DOHH2 (cell line): ENCODE measurements around the gene ANKMY1.
A peak's percentile ranks its signal among the peaks of the same experiment; 100 is the strongest.

Experiments used
- H3F3A ChIP-seq: fragments of 200-600 bp; sonication (generic), shearing (Covaris generic); 2 replicates; pipeline ENCODE4 v1.6.0; 2016; ENCODE audit warnings: antibody characterized with exemption, mild to moderate bottlenecking; ENCODE audit not compliant: control insufficient read depth, insufficient read depth
- H3K27ac ChIP-seq: fragments of 200-600 bp; sonication (generic); 2 replicates; pipeline ENCODE4 v1.5.1; 2014; ENCODE audit warnings: low read depth, mild to moderate bottlenecking, low read length, moderate library complexity
- H3K27me3 ChIP-seq: fragments of 200-600 bp; sonication (generic); 2 replicates; pipeline ENCODE4 v1.6.1; 2014; ENCODE audit warnings: mild to moderate bottlenecking, low read length, mixed read lengths; ENCODE audit not compliant: control insufficient read depth
- H3K36me3 ChIP-seq: fragments of 200-600 bp; sonication (generic); 2 replicates; pipeline ENCODE4 v1.6.1; 2014; ENCODE audit warnings: mild to moderate bottlenecking, low read length, moderate library complexity, mixed read lengths; ENCODE audit not compliant: control insufficient read depth
- H3K4me1 ChIP-seq: fragments of 200-600 bp; sonication (generic); 2 replicates; pipeline ENCODE4 v1.6.1; 2014; ENCODE audit warnings: mild to moderate bottlenecking, low read length, mixed read lengths; ENCODE audit not compliant: control insufficient read depth
- H3K4me2 ChIP-seq: fragments of 200-600 bp; sonication (generic); 2 replicates; pipeline ENCODE4 v1.6.0; 2014; ENCODE audit warnings: mild to moderate bottlenecking, low read length, moderate library complexity
- H3K4me3 ChIP-seq: fragments of 200-600 bp; sonication (generic); 2 replicates; pipeline ENCODE4 v1.5.1; 2014; ENCODE audit warnings: mild to moderate bottlenecking, low read length, mixed read lengths
- H3K79me2 ChIP-seq: fragments of 200-600 bp; sonication (generic); 2 replicates; pipeline ENCODE4 v1.6.1; 2014; ENCODE audit warnings: mild to moderate bottlenecking, low read length, mixed read lengths; ENCODE audit not compliant: control insufficient read depth
- H3K9me2 ChIP-seq: fragments of 200-600 bp; sonication (generic); replicated peaks from 2 replicates; pipeline ENCODE4 v1.6.1; 2014; ENCODE audit warnings: mild to moderate bottlenecking, low read length, mixed read lengths; ENCODE audit not compliant: control insufficient read depth
- H3K9me3 ChIP-seq: fragments of 200-600 bp; sonication (generic); 2 replicates; pipeline ENCODE4 v1.6.1; 2014; ENCODE audit warnings: antibody characterized with exemption, low read length, mixed read lengths; ENCODE audit not compliant: control insufficient read depth, insufficient read depth
- H4K20me1 ChIP-seq: fragments of 200-600 bp; sonication (generic); 2 replicates; pipeline ENCODE4 v1.6.0; 2014; ENCODE audit warnings: low read depth, mild to moderate bottlenecking, antibody characterized with exemption, low read length, moderate library complexity; ENCODE audit not compliant: control insufficient read depth, insufficient read depth
- EZH2phosphoT487 ChIP-seq: fragments of 200-600 bp; sonication (generic); IDR thresholded peaks from 2 replicates; pipeline ENCODE4 v1.6.1; 2017; ENCODE audit warnings: borderline replicate concordance, mild to moderate bottlenecking, antibody characterized with exemption, low read length, moderate library complexity, mixed read lengths
- TF ChIP-seq, protein P1 (sequence below): fragments of 200-600 bp; sonication (generic); IDR thresholded peaks from one replicate; pipeline ENCODE4 v1.5.1; 2014; ENCODE audit warnings: antibody characterized with exemption, mild to moderate bottlenecking, low read depth, low read length; ENCODE audit not compliant: poor library complexity, severe bottlenecking

The ANKMY1 gene

DNA sequence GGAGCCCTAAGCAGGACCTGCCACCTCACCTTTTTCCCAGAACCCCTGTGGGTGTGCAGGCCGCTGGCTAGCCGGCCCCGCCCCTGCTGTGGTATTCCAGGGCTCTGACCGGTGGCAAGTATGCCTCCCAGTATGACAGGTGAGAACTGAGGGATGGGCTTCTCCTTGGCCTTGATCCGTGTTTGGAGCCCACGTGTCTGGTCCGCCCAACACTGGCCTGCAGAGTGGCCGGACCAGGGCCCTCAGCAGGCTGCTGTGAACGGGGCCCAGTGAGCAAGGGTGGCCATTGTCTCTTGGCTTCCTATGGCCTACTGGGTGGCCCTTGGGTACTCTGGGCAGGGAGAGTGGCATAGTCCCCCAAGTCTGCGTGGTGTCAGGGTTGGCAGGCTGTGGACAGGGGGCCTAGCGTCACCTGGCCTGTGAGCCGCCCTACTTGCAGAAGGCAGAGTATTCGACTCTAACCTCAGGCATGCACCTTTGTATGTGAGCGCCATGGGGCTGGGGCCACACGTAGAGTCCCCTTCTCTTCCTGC is 12.3 kb upstream of the ANKMY1 start:
- no peaks in the 10 kb centered on the region for H3K27me3 ChIP-seq
- peaks cover 5% of the 10 kb centered on the region for H4K20me1 ChIP-seq
- peak overlapping the region; percentile 100 for H3K4me2 ChIP-seq
- H3K4me3 ChIP-seq, result peak overlapping the region; percentile 97
- no peaks in the 10 kb centered on the region for H3K9me3 ChIP-seq
- peaks cover 42% of the 10 kb centered on the region for H3K4me1 ChIP-seq
- H3K27ac ChIP-seq, result no peak overlapping the region
- H3F3A ChIP-seq, result peaks cover 13% of the 10 kb centered on the region
- peaks cover 15% of the 10 kb centered on the region for H3K36me3 ChIP-seq
- no peaks in the 10 kb centered on the region for H3K9me2 ChIP-seq
- no peak for TF ChIP-seq EZH2phosphoT487
- TF ChIP-seq, protein P1, sequence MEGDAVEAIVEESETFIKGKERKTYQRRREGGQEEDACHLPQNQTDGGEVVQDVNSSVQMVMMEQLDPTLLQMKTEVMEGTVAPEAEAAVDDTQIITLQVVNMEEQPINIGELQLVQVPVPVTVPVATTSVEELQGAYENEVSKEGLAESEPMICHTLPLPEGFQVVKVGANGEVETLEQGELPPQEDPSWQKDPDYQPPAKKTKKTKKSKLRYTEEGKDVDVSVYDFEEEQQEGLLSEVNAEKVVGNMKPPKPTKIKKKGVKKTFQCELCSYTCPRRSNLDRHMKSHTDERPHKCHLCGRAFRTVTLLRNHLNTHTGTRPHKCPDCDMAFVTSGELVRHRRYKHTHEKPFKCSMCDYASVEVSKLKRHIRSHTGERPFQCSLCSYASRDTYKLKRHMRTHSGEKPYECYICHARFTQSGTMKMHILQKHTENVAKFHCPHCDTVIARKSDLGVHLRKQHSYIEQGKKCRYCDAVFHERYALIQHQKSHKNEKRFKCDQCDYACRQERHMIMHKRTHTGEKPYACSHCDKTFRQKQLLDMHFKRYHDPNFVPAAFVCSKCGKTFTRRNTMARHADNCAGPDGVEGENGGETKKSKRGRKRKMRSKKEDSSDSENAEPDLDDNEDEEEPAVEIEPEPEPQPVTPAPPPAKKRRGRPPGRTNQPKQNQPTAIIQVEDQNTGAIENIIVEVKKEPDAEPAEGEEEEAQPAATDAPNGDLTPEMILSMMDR, result no peak
- H3K79me2 ChIP-seq, result peaks cover 60% of the 10 kb centered on the region

DNA sequence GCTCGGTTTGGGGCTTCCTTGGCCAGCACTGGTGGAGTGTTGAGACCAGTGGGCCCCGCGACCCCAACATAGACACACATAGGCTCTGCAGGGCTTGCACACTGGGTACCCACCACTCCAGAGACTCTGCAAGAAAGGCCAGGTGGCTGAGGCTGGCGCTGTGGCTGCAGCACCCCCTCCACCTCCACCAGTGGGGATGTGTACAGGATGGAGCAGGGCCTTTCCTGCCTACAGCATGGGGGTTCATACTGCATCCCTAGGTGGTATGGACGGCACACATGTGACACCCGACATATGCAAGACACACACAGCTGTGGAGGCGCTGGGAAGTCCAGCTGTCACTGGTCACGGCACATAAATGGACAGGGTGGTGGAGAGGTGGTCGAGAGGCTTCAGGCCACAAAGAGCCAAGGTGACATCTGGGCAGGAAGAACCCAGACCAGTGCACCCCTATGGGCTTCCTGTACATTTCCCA is 11.8 kb upstream of the ANKMY1 start:
- TF ChIP-seq EZH2phosphoT487, result no peak
- TF ChIP-seq, protein P1, result no peak
- Histone ChIP-seq H4K20me1 (peaks cover 5% of the 10 kb centered on the region), H3K27me3 (no peaks in the 10 kb centered on the region), H3K27ac (peak overlapping the region; percentile 50; the same call in 1 of the 2 replicates), H3K36me3 (peaks cover 12% of the 10 kb centered on the region), H3K4me2 (peak overlapping the region; percentile 100), H3K4me1 (peaks cover 47% of the 10 kb centered on the region), H3K79me2 (peaks cover 65% of the 10 kb centered on the region), H3K9me2 (no peaks in the 10 kb centered on the region), H3K4me3 (peak overlapping the region; percentile 97), H3F3A (peaks cover 13% of the 10 kb centered on the region), H3K9me3 (no peaks in the 10 kb centered on the region)

DNA sequence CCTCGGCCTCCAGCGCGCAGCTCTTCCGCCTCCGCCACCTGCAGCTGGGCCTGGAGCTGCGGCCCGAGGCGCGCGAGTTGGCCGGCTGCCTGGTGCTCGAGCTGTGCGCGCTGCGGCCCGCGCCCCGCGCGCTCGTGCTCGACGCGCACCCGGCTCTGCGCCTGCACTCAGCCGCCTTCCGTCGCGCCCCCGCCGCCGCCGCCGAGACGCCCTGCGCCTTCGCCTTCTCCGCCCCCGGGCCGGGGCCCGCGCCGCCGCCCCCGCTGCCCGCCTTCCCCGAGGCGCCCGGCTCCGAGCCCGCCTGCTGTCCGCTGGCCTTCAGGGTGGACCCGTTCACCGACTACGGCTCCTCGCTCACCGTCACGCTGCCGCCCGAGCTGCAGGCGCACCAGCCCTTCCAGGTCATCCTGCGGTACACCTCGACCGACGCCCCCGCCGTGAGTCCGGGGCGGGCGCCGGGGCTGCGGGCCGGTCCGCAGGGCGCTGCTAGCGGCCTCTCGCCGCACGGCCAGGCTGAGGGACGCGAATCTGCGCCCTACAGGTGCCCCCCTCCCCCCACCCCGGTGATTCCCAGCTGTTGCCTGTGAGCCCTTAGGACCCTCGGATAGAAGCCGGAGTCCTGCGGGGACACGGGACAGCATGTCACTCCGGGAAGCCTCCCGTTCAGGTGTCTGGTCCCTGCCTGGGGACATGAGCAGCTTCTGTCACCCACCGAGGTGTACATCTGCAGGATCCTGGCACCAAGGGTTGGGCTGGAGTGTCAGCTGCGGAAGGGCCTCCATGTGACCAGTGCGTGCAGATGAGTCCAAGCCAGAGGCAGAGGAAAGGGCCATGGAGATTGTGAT is 11.1 kb upstream of the ANKMY1 start:
- no peaks in the 10 kb centered on the region for H3K27me3 ChIP-seq
- peaks cover 15% of the 10 kb centered on the region for H3F3A ChIP-seq
- H3K36me3 ChIP-seq, result peaks cover 18% of the 10 kb centered on the region
- peak overlapping the region; percentile 50 for H3K27ac ChIP-seq
- H3K9me3 ChIP-seq, result no peaks in the 10 kb centered on the region
- H3K9me2 ChIP-seq, result no peaks in the 10 kb centered on the region
- peaks cover 5% of the 10 kb centered on the region for H4K20me1 ChIP-seq
- peak overlapping the region; percentile 97 for H3K4me3 ChIP-seq
- peaks cover 72% of the 10 kb centered on the region for H3K79me2 ChIP-seq
- no peak for TF ChIP-seq EZH2phosphoT487
- TF ChIP-seq, protein P1, result no peak
- peaks cover 53% of the 10 kb centered on the region for H3K4me1 ChIP-seq
- peak overlapping the region; percentile 100 for H3K4me2 ChIP-seq
